Measurements from ENCODE around the gene MACROD2. TPM values are rescaled to one million over a fixed set of nuclear protein-coding genes. Genes with fewer than 3 reads are reported as not detected.

The MACROD2 gene
- total RNA-seq, 1 donor from 2014 or later = 2.4 TPM

DNA sequence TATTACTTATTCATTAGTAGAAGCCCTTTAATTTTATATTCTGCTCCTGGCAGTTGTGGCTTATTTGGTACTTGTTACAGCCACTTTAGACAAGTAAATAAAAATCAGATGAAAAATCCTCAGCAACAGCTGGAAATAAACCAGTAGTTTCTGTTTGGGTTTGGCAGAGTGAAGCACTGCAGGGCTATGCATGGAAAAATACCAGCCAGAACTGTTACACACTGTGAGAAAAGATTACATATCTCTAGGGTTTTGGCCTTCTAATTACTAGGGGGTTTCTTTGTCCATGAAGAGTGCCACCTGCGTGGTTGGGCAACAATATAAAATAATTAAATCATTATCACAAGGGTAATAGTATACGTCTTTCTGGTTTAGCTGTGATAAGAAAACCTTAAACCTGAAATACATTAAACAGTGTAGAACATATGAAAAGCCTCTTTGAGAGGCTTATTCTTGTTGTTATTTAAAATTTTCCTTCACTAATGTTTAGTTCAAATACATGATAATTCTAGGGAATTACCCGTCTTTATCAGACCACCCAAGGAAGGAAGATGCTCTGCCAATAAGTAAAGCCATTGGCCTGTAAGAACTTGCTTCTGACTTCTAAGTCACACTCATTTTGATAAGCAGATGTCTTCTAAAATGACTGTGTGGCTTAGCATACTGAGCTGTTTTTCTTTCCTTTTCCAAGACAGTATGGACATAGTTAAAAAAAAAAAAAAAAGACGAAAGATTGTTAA, 662.1 kb downstream of the MACROD2 start:
- H3K27ac ChIP-seq (ENCODE audit: low read depth, low read length) = no peak overlapping the region
- no peak for DNase-seq (ENCODE audit: low read depth)
- no peaks in the 10 kb centered on the region for H3K4me1 ChIP-seq (ENCODE audit: insufficient read depth, low read length)
- H3K9ac ChIP-seq (ENCODE audit: low read length) = no peak overlapping the region
- no peak overlapping the region for H3K4me2 ChIP-seq (ENCODE audit: low read length)
- Mint-ChIP-seq H3K4me1 (ENCODE audit: low read depth, unreplicated experiment) (no peaks in the 10 kb centered on the region), H3K9me3 (ENCODE audit: unreplicated experiment) (no peaks in the 10 kb centered on the region), H3K36me3 (ENCODE audit: low read depth, unreplicated experiment) (no peaks in the 10 kb centered on the region), H3K27me3 (ENCODE audit: low read depth, unreplicated experiment) (no peaks in the 10 kb centered on the region), H3K27ac (ENCODE audit: unreplicated experiment) (no peak overlapping the region), H3K4me3 (ENCODE audit: unreplicated experiment) (no peak overlapping the region)
- TF ChIP-seq EZH2 (IDR thresholded peaks at IDR 0.05; ENCODE audit: insufficient read depth, low read length) = no peak
- TF ChIP-seq, protein P1, sequence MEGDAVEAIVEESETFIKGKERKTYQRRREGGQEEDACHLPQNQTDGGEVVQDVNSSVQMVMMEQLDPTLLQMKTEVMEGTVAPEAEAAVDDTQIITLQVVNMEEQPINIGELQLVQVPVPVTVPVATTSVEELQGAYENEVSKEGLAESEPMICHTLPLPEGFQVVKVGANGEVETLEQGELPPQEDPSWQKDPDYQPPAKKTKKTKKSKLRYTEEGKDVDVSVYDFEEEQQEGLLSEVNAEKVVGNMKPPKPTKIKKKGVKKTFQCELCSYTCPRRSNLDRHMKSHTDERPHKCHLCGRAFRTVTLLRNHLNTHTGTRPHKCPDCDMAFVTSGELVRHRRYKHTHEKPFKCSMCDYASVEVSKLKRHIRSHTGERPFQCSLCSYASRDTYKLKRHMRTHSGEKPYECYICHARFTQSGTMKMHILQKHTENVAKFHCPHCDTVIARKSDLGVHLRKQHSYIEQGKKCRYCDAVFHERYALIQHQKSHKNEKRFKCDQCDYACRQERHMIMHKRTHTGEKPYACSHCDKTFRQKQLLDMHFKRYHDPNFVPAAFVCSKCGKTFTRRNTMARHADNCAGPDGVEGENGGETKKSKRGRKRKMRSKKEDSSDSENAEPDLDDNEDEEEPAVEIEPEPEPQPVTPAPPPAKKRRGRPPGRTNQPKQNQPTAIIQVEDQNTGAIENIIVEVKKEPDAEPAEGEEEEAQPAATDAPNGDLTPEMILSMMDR (IDR thresholded peaks at IDR 0.05; ENCODE audit: insufficient read depth, low read depth, low read length) = no peak
- no peaks in the 10 kb centered on the region for H3K27me3 ChIP-seq (ENCODE audit: insufficient read depth, low read length)
- no peak for FAIRE-seq
- H3K4me3 ChIP-seq (ENCODE audit: insufficient read depth, low read depth, low read length) = no peak overlapping the region
- no peaks in the 10 kb centered on the region for H3K36me3 ChIP-seq (ENCODE audit: insufficient read depth, low read length)
- H2AFZ ChIP-seq (ENCODE audit: low read depth, low read length) = no peak overlapping the region
- H3K79me2 ChIP-seq (ENCODE audit: insufficient read depth, low read length) = no peaks in the 10 kb centered on the region
- H4K20me1 ChIP-seq (ENCODE audit: insufficient read depth, low read length) = no peaks in the 10 kb centered on the region
- no peaks in the 10 kb centered on the region for H3K9me3 ChIP-seq (ENCODE audit: insufficient read depth, low read depth, low read length)

DNA sequence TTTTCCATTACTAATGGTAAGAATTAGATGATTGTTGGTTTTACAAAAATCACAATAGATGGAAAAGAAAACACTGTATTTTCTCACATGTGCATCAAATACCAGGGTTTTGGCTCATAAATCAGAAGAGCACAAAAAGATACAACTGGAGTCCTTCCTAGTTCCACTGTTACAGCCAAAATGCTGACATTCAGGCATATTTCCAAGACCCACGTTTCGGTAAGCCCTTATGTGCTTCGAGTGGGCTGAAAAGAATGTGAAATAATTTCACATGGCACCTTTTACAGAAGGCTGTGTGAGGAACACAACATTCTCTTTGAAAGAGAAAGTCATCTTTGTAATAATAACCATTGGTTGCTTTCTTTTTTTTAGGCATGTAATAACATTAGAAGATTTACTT, 668.8 kb downstream of the MACROD2 start:
- no peak overlapping the region for H3K4me2 ChIP-seq (ENCODE audit: low read length)
- no peak overlapping the region for H3K27ac ChIP-seq (ENCODE audit: low read depth, low read length)
- no peaks in the 10 kb centered on the region for H3K27me3 ChIP-seq (ENCODE audit: insufficient read depth, low read length)
- H3K27me3 Mint-ChIP-seq (ENCODE audit: low read depth, unreplicated experiment) = peaks cover 2% of the 10 kb centered on the region
- no peaks in the 10 kb centered on the region for H4K20me1 ChIP-seq (ENCODE audit: insufficient read depth, low read length)
- H3K79me2 ChIP-seq (ENCODE audit: insufficient read depth, low read length) = no peaks in the 10 kb centered on the region
- no peaks in the 10 kb centered on the region for H3K9me3 Mint-ChIP-seq (ENCODE audit: unreplicated experiment)
- no peak for DNase-seq (ENCODE audit: low read depth)
- no peaks in the 10 kb centered on the region for H3K4me1 Mint-ChIP-seq (ENCODE audit: low read depth, unreplicated experiment)
- FAIRE-seq = no peak
- no peaks in the 10 kb centered on the region for H3K9me3 ChIP-seq (ENCODE audit: insufficient read depth, low read depth, low read length)
- no peak overlapping the region for H3K9ac ChIP-seq (ENCODE audit: low read length)
- no peak overlapping the region for H2AFZ ChIP-seq (ENCODE audit: low read depth, low read length)
- no peaks in the 10 kb centered on the region for H3K36me3 Mint-ChIP-seq (ENCODE audit: low read depth, unreplicated experiment)
- no peak overlapping the region for H3K4me3 ChIP-seq (ENCODE audit: insufficient read depth, low read depth, low read length)
- no peak overlapping the region for H3K27ac Mint-ChIP-seq (ENCODE audit: unreplicated experiment)
- H3K36me3 ChIP-seq (ENCODE audit: insufficient read depth, low read length) = no peaks in the 10 kb centered on the region
- H3K4me3 Mint-ChIP-seq (ENCODE audit: unreplicated experiment) = no peak overlapping the region
- no peaks in the 10 kb centered on the region for H3K4me1 ChIP-seq (ENCODE audit: insufficient read depth, low read length)
- no peak for TF ChIP-seq EZH2 (IDR thresholded peaks at IDR 0.05; ENCODE audit: insufficient read depth, low read length)
- TF ChIP-seq, protein P1 (IDR thresholded peaks at IDR 0.05; ENCODE audit: insufficient read depth, low read depth, low read length) = no peak

DNA sequence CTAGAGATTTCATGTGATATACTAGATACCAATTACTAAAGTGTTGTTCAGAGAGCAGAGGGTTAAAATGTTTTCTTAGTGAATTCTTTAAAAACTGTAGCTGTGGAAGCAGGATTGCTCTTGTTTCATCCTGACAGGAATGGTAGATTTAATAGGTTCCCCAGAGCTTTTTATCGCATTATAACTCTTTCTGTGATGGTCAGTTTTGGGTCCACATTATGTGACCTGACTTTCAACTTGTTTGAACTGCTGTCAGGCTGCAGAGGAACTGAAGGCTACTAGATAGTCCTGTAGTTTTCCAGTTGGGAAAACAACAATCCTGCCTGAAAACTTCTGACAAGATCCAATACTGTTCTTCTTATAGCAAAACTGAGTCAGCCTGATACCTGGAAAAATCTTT, 671.4 kb downstream of the MACROD2 start:
- Histone ChIP-seq H2AFZ (ENCODE audit: low read depth, low read length) (no peak overlapping the region), H3K79me2 (ENCODE audit: insufficient read depth, low read length) (no peaks in the 10 kb centered on the region), H3K4me1 (ENCODE audit: insufficient read depth, low read length) (no peaks in the 10 kb centered on the region), H3K9ac (ENCODE audit: low read length) (no peak overlapping the region), H3K9me3 (ENCODE audit: insufficient read depth, low read depth, low read length) (no peaks in the 10 kb centered on the region), H4K20me1 (ENCODE audit: insufficient read depth, low read length) (no peaks in the 10 kb centered on the region), H3K27ac (ENCODE audit: low read depth, low read length) (no peak overlapping the region), H3K27me3 (ENCODE audit: insufficient read depth, low read length) (no peaks in the 10 kb centered on the region), H3K36me3 (ENCODE audit: insufficient read depth, low read length) (no peaks in the 10 kb centered on the region), H3K4me2 (ENCODE audit: low read length) (no peak overlapping the region), H3K4me3 (ENCODE audit: insufficient read depth, low read depth, low read length) (no peak overlapping the region)
- no peak for FAIRE-seq
- H3K4me3 Mint-ChIP-seq (ENCODE audit: unreplicated experiment) = no peak overlapping the region
- no peak for DNase-seq (ENCODE audit: low read depth)
- TF ChIP-seq, protein P1 (IDR thresholded peaks at IDR 0.05; ENCODE audit: insufficient read depth, low read depth, low read length) = no peak
- no peak for TF ChIP-seq EZH2 (IDR thresholded peaks at IDR 0.05; ENCODE audit: insufficient read depth, low read length)
- H3K27me3 Mint-ChIP-seq (ENCODE audit: low read depth, unreplicated experiment) = peaks cover 2% of the 10 kb centered on the region
- H3K36me3 Mint-ChIP-seq (ENCODE audit: low read depth, unreplicated experiment) = no peaks in the 10 kb centered on the region
- no peaks in the 10 kb centered on the region for H3K4me1 Mint-ChIP-seq (ENCODE audit: low read depth, unreplicated experiment)
- H3K9me3 Mint-ChIP-seq (ENCODE audit: unreplicated experiment) = no peaks in the 10 kb centered on the region
- H3K27ac Mint-ChIP-seq (ENCODE audit: unreplicated experiment) = no peak overlapping the region
